HCT116 (cell line): ENCODE results near the gene TMTC3.

Experiments used
- ATF3 ChIP-seq: IDR thresholded peaks from 2 replicates; pipeline ENCODE4 v1.6.1; 2012
- CEBPB ChIP-seq: IDR thresholded peaks from 2 replicates; pipeline ENCODE4 v1.6.1; 2012; ENCODE audit warnings: low read depth
- CTCF ChIP-seq, 3 experiments: fragments of 200-600 bp in 1 of 3; sonication (generic) in 1 of 3; IDR thresholded peaks in 2 of 3; conservative IDR thresholded peaks in 1 of 3; 2 replicates each; pipeline ENCODE4 v1.5.1; 2012 to 2017; ENCODE audit warnings: low read depth in 2 of 3, low read length in 2 of 3, antibody characterized with exemption in 1 of 3, borderline replicate concordance in 1 of 3, control low read depth in 1 of 3, mild to moderate bottlenecking in 1 of 3, mixed read lengths in 1 of 3, mixed run types in 1 of 3, moderate library complexity in 1 of 3; ENCODE audit not compliant: insufficient read depth in 1 of 3
- EGR1 ChIP-seq: IDR thresholded peaks from 2 replicates; pipeline ENCODE4 v1.6.1; 2012; ENCODE audit warnings: low read depth
- MAX ChIP-seq: IDR thresholded peaks from 2 replicates; pipeline ENCODE4 v1.6.1; 2012
- POLR2A ChIP-seq: IDR thresholded peaks from 2 replicates; pipeline ENCODE4 v1.7.0; 2011; ENCODE audit warnings: borderline replicate concordance; ENCODE audit not compliant: insufficient read depth, insufficient read length; ENCODE audit errors: extremely low read depth
- POLR2AphosphoS5 ChIP-seq: IDR thresholded peaks from 2 replicates; pipeline ENCODE4 v1.6.1; 2011; ENCODE audit warnings: mild to moderate bottlenecking, low read depth, low read length, moderate library complexity
- RAD21 ChIP-seq: IDR thresholded peaks from 2 replicates; pipeline ENCODE4 v1.6.1; 2012; ENCODE audit warnings: low read depth, mild to moderate bottlenecking
- ZNF274 ChIP-seq: fragments of 200-500 bp; sonication (Bioruptor generic); IDR thresholded peaks from 2 replicates; pipeline ENCODE4 v1.6.1; 2014; ENCODE audit warnings: mild to moderate bottlenecking, low read depth, low read length, inconsistent platforms

- no peak for TF ChIP-seq POLR2A
- TF ChIP-seq CTCF (IDR thresholded peaks at IDR 0.05 in 2 of 3, conservative IDR thresholded peaks at IDR 0.05 in 1 of 3; ENCODE audit: borderline replicate concordance in 1 of 3, insufficient read depth in 1 of 3, low read depth in 2 of 3, low read length in 2 of 3): no peak
- no peak for TF ChIP-seq MAX
- TF ChIP-seq ATF3: no peak
- TF ChIP-seq EGR1: no peak
- no peak for TF ChIP-seq ZNF274
- TF ChIP-seq POLR2AphosphoS5: no peak
- no peak for TF ChIP-seq RAD21
- TF ChIP-seq CEBPB: no peak
Observed at GRCh38 chr12:88243982-88244381, 101.9 kb downstream of the TMTC3 start.
